Measurements from ENCODE around the gene GYPC. TPM values are rescaled to one million over a fixed set of nuclear protein-coding genes. Genes with fewer than 3 reads are reported as not detected.

Gene GYPC
- total RNA-seq, 1 donor, result 161 TPM

- DNase-seq (ENCODE audit: low read depth), result no peak
Measured at GRCh38 chr2:126660971-126661370, 5.0 kb downstream of the GYPC start.

GRCh38 chr2:126661702-126662500 lies 5.9 kb downstream of the GYPC start:
- H3K4me3 ChIP-seq (ENCODE audit: low read depth, low read length), result no peak overlapping the region
- no peak for TF ChIP-seq CTCF (IDR thresholded peaks at IDR 0.05; ENCODE audit: insufficient read depth, low read depth, low read length)

More at GRCh38 chr2:126660971-126661370, 5.0 kb downstream of the GYPC start:
- H3K4me3 ChIP-seq (ENCODE audit: low read depth, low read length), result no peak overlapping the region
- no peak for TF ChIP-seq CTCF (IDR thresholded peaks at IDR 0.05; ENCODE audit: insufficient read depth, low read depth, low read length)

DNA sequence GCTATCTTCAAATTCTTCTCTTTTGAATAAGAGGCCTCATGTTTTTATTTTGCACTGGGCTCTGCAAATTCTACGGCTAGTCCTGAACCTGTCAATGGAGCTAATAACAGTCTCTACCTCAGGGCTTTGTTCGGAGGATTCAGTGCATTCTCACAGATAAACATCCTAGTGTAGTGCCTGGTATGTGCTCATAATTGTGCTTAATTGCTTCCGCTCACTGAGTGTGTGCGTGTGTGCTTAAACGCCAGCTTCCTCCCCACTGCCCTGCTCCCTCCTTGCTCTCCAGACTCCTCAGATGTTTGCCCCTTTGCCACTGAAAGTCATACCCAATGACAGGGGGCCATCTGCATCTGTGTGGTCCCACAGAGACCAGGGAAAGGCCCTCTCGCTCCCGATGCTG lies 6.7 kb downstream of the GYPC start:
- no peak for DNase-seq (ENCODE audit: low read depth)
- no peak for TF ChIP-seq CTCF (IDR thresholded peaks at IDR 0.05; ENCODE audit: insufficient read depth, low read depth, low read length)
- no peak overlapping the region for H3K4me3 ChIP-seq (ENCODE audit: low read depth, low read length)

More at GRCh38 chr2:126661702-126662500, 5.9 kb downstream of the GYPC start:
- no peak for DNase-seq (ENCODE audit: low read depth)

- TF ChIP-seq CTCF (IDR thresholded peaks at IDR 0.05; ENCODE audit: insufficient read depth, low read depth, low read length), result no peak
- no peak overlapping the region for H3K4me3 ChIP-seq (ENCODE audit: low read depth, low read length)
- no peak for DNase-seq (ENCODE audit: low read depth)
Measured at GRCh38 chr2:126663184-126663963, 7.4 kb downstream of the GYPC start.

- no peak for TF ChIP-seq CTCF (IDR thresholded peaks at IDR 0.05; ENCODE audit: insufficient read depth, low read depth, low read length)
- H3K4me3 ChIP-seq (ENCODE audit: low read depth, low read length), result no peak overlapping the region
Measured at GRCh38 chr2:126664234-126664633, 8.3 kb downstream of the GYPC start.

GRCh38 chr2:126664639-126665038 lies 8.7 kb downstream of the GYPC start:
- DNase-seq (ENCODE audit: low read depth), result no peak
- no peak overlapping the region for H3K4me3 ChIP-seq (ENCODE audit: low read depth, low read length)
- TF ChIP-seq CTCF (IDR thresholded peaks at IDR 0.05; ENCODE audit: insufficient read depth, low read depth, low read length), result no peak

More at GRCh38 chr2:126664234-126664633, 8.3 kb downstream of the GYPC start:
- no peak for DNase-seq (ENCODE audit: low read depth)

Measured in fibroblast of villous mesenchyme (primary cell).